Measurements from ENCODE around the gene DYDC2. TPM values are rescaled to one million over a fixed set of nuclear protein-coding genes. Genes with fewer than 3 reads are reported as not detected.

Gene DYDC2
- total RNA-seq, 1 experiment from 2014 or later: 2.8 TPM

- WGBS (ENCODE audit: extremely low coverage, insufficient read length, low lambda C conversion rate): no CpG with 5 or more reads among the region's 1 CpG
- H3K4me1 Mint-ChIP-seq: peaks cover 6 to 12% of the 10 kb centered on the region in 2 experiments
- H2BK20ac ChIP-seq (ENCODE audit: low read depth, low read length, poor library complexity, severe bottlenecking): no peak overlapping the region
- no peak overlapping the region for H3K9ac ChIP-seq (ENCODE audit: extremely low read depth, insufficient read length, low read length)
- H3K23me2 ChIP-seq (ENCODE audit: insufficient read length, low read depth, low read length, poor library complexity, severe bottlenecking): no peaks in the 10 kb centered on the region
- H4K8ac ChIP-seq (replicated peaks; ENCODE audit: insufficient read length, low read depth, low read length): no peak overlapping the region
- no peak for TF ChIP-seq CTCF (conservative IDR thresholded peaks at IDR 0.05)
- H3K4me2 ChIP-seq (ENCODE audit: insufficient read depth, insufficient read length, low read length): no peak overlapping the region
- H4K5ac ChIP-seq (ENCODE audit: insufficient read length, low read depth, low read length): no peak overlapping the region
- H3K9me3 ChIP-seq (ENCODE audit: control insufficient read depth, low read depth, low read length): no peaks in the 10 kb centered on the region
- no peak overlapping the region for H3K18ac ChIP-seq (ENCODE audit: insufficient read length, low read depth, low read length)
- no peak overlapping the region for H2AFZ ChIP-seq (ENCODE audit: low read length)
- no peak overlapping the region for H3K4me3 Mint-ChIP-seq
- no peak overlapping the region for H2BK5ac ChIP-seq (ENCODE audit: insufficient read length, low read length)
- H2BK15ac ChIP-seq (ENCODE audit: low read depth, low read length): no peak overlapping the region
- no peak overlapping the region for H3K27ac ChIP-seq (ENCODE audit: insufficient read length, low read depth, low read length)
- H3K27me3 ChIP-seq (ENCODE audit: insufficient read depth, low read length): no peaks in the 10 kb centered on the region
- no peak overlapping the region for H3K27ac Mint-ChIP-seq
- no peak overlapping the region for H2BK12ac ChIP-seq (ENCODE audit: insufficient read length, low read depth, low read length)
- no peak overlapping the region for H3K4ac ChIP-seq (ENCODE audit: low read depth, low read length)
- no peaks in the 10 kb centered on the region for H3K9me3 Mint-ChIP-seq
- H3K23ac ChIP-seq (ENCODE audit: insufficient read length, low read depth, low read length): no peak overlapping the region
- no peak for DNase-seq
- no peaks in the 10 kb centered on the region; the same call in 1 of the 2 replicates for H3K4me1 ChIP-seq (ENCODE audit: insufficient read depth, low read length)
- H3T11ph ChIP-seq (ENCODE audit: low read length): no peak overlapping the region
- H3K36me3 Mint-ChIP-seq (ENCODE audit: insufficient read depth in 1 of 3, low read depth in 3 of 3): no peaks in the 10 kb centered on the region
- H4K91ac ChIP-seq (ENCODE audit: insufficient read length, low read depth, low read length): no peak overlapping the region
- no peak overlapping the region for H3K14ac ChIP-seq (ENCODE audit: insufficient read depth, low read length)
- H3K56ac ChIP-seq (ENCODE audit: insufficient read length, low read depth, low read length): no peak overlapping the region
- H3K27me3 Mint-ChIP-seq (ENCODE audit: low read depth): no peaks in the 10 kb centered on the region
- H2BK120ac ChIP-seq (ENCODE audit: low read depth, low read length, poor library complexity, severe bottlenecking): no peak overlapping the region
- no peaks in the 10 kb centered on the region for H4K20me1 ChIP-seq (ENCODE audit: control insufficient read depth, insufficient read depth, insufficient read length)
- no peaks in the 10 kb centered on the region for H3K79me2 ChIP-seq (ENCODE audit: insufficient read depth, low read length)
- no peaks in the 10 kb centered on the region for H3K79me1 ChIP-seq (ENCODE audit: insufficient read depth, low read depth, low read length, poor library complexity, severe bottlenecking)
- no peak overlapping the region for H2AK5ac ChIP-seq (ENCODE audit: insufficient read length, low read length)
These were observed 32.5 kb upstream of the DYDC2 start for GRCh38 chr10:80324086-80324485.
